Neural cell (in vitro differentiated cells): ENCODE measurements around the gene RPS6KA3.

Experiments
- CTCF ChIP-seq: fragments of 450-650 bp; IDR thresholded peaks from 2 replicates; pipeline ENCODE4 v1.5.1; 2014; ENCODE audit warnings: antibody characterized with exemption, mild to moderate bottlenecking, moderate library complexity; ENCODE audit not compliant: poor library complexity, severe bottlenecking
- EP300 ChIP-seq: fragments of 450-650 bp; conservative IDR thresholded peaks from 2 replicates; pipeline ENCODE4 v1.6.1; 2014; ENCODE audit warnings: antibody characterized with exemption, mild to moderate bottlenecking, moderate library complexity; ENCODE audit not compliant: poor library complexity, severe bottlenecking
- EZH2 ChIP-seq: fragments of 200-600, 300-800 bp; shearing (Covaris generic), sonication (generic); IDR thresholded peaks from 2 replicates; pipeline ENCODE4 v1.6.1; 2014; ENCODE audit warnings: antibody characterized with exemption, low read length, borderline replicate concordance, mild to moderate bottlenecking; ENCODE audit not compliant: insufficient read depth, poor library complexity, severe bottlenecking
- MXI1 ChIP-seq: fragments of 450-650 bp; conservative IDR thresholded peaks from 2 replicates; pipeline ENCODE4 v1.6.1; 2014; ENCODE audit warnings: antibody characterized with exemption, mild to moderate bottlenecking; ENCODE audit not compliant: poor library complexity, severe bottlenecking
- POLR2AphosphoS5 ChIP-seq: IDR thresholded peaks from 2 replicates; pipeline ENCODE4 v1.6.1; 2012
- RAD21 ChIP-seq: fragments of 450-650 bp; conservative IDR thresholded peaks from 2 replicates; pipeline ENCODE4 v1.6.1; 2014; ENCODE audit warnings: antibody characterized with exemption, mild to moderate bottlenecking, moderate library complexity
- REST ChIP-seq: IDR thresholded peaks from 2 replicates; pipeline ENCODE4 v1.6.1; 2012; ENCODE audit warnings: borderline replicate concordance

- TF ChIP-seq REST (no peak), CTCF (no peak), RAD21 (no peak), POLR2AphosphoS5 (no peak), EZH2 (no peak), MXI1 (no peak), EP300 (no peak)
Observed at GRCh38 chrX:20230406-20230805, 36.3 kb downstream of the RPS6KA3 start.
